Measurements from ENCODE around the gene FAM174A.

DNA sequence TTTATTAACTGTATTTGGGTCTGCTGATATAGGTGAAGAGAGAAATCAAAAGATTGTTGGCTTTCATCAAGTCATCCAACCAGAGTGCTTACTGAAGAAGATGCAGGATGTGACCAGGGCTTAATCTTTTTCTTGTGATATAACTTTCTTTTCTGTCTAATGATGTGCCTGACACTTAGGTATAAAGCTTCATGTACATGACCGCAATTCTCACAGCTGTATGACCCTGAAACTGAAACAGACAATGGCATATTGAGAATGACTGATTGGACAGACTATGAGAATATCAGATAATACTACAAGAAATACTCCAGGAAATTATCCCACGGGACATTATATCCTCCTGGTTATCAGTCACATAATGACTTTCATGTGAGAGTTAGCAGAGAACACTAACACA lies 32.5 kb upstream of the FAM174A start:
- TF ChIP-seq CTCF (conservative IDR thresholded peaks at IDR 0.05; ENCODE audit: low read depth, low read length), result no peak
- TF ChIP-seq EZH2 (IDR thresholded peaks at IDR 0.05; ENCODE audit: borderline replicate concordance, low read depth, low read length, poor library complexity, severe bottlenecking), result no peak
